C4-2B (cell line): Measurements from ENCODE around the gene DUSP12.

Experiments used
- ZFX ChIP-seq: fragments of 450-650 bp; IDR thresholded peaks from 2 replicates; pipeline ENCODE4 v1.6.1; 2017
- TF ChIP-seq, protein P1 (sequence below): fragments of 450-650 bp; conservative IDR thresholded peaks from 2 replicates; pipeline ENCODE4 v1.5.1; 2017; ENCODE audit warnings: mild to moderate bottlenecking

DNA sequence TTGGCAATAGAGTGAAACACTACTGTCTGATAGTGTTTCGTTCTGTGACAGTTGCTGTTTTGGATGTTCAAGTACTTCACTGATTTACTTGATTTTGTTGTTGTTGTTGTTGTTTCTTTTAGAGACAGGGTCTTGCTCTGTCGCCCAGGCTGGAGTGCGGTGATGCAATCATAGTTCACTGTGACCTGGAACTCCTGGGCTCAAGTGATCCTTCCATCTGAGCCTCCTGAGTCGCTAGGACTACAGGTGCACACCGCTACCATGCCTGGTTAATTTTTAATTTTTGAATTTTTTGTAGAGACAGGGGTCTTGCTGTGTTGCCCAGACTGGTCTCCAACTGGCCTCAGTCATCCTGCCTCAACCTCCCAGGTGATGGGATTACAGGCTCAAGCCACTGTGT is 18.9 kb downstream of the DUSP12 start:
- TF ChIP-seq, protein P1, sequence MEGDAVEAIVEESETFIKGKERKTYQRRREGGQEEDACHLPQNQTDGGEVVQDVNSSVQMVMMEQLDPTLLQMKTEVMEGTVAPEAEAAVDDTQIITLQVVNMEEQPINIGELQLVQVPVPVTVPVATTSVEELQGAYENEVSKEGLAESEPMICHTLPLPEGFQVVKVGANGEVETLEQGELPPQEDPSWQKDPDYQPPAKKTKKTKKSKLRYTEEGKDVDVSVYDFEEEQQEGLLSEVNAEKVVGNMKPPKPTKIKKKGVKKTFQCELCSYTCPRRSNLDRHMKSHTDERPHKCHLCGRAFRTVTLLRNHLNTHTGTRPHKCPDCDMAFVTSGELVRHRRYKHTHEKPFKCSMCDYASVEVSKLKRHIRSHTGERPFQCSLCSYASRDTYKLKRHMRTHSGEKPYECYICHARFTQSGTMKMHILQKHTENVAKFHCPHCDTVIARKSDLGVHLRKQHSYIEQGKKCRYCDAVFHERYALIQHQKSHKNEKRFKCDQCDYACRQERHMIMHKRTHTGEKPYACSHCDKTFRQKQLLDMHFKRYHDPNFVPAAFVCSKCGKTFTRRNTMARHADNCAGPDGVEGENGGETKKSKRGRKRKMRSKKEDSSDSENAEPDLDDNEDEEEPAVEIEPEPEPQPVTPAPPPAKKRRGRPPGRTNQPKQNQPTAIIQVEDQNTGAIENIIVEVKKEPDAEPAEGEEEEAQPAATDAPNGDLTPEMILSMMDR = no peak
- no peak for TF ChIP-seq ZFX
